HG03280 (cell line): Measurements from ENCODE around the gene CNTN5.
"Not testable (repeated sequence)": the region's sequence is repeated elsewhere in the genome, so short reads cannot be mapped to it uniquely, and the experiment has no call there.

ENCODE experiments used
- ATAC-seq: cut with Tn5 transposase; IDR thresholded peaks from one replicate; pipeline ENCODE4 v1.9.1; 2021; ENCODE audit warnings: mild to moderate bottlenecking, moderate library complexity; ENCODE audit not compliant: unreplicated experiment

CNTN5 gene

GRCh38 chr11:100176456-100176855 is 1155.7 kb downstream of the CNTN5 start:
- ATAC-seq, result no peak

- no peak for ATAC-seq
Measured at GRCh38 chr11:100177651-100178050, 1156.9 kb downstream of the CNTN5 start.

- no peak for ATAC-seq
Measured at GRCh38 chr11:100182350-100182749, 1161.6 kb downstream of the CNTN5 start.

GRCh38 chr11:100182927-100183326 is 1162.2 kb downstream of the CNTN5 start:
- ATAC-seq, result no peak

- no peak for ATAC-seq
Measured at GRCh38 chr11:100185588-100185987, 1164.8 kb downstream of the CNTN5 start.

- no peak for ATAC-seq
Measured at GRCh38 chr11:100188137-100188783, 1167.5 kb downstream of the CNTN5 start.

- ATAC-seq, result no peak
Measured at GRCh38 chr11:100190395-100190794, 1169.6 kb downstream of the CNTN5 start.

GRCh38 chr11:100192181-100192580 is 1171.4 kb downstream of the CNTN5 start:
- ATAC-seq, result no peak

GRCh38 chr11:100203789-100204188 is 1183.0 kb downstream of the CNTN5 start:
- no peak for ATAC-seq

GRCh38 chr11:100205926-100206325 is 1185.2 kb downstream of the CNTN5 start:
- ATAC-seq, result no peak

- no peak for ATAC-seq
Measured at GRCh38 chr11:100208207-100208606, 1187.5 kb downstream of the CNTN5 start.

- no peak for ATAC-seq
Measured at GRCh38 chr11:100214791-100215190, 1194.0 kb downstream of the CNTN5 start.

- no peak for ATAC-seq
Measured at GRCh38 chr11:100220801-100221200, 1200.1 kb downstream of the CNTN5 start.

- ATAC-seq, result no peak
Measured at GRCh38 chr11:100221791-100222190, 1201.0 kb downstream of the CNTN5 start.

- no peak for ATAC-seq
Measured at GRCh38 chr11:100224541-100225034, 1203.8 kb downstream of the CNTN5 start.

- ATAC-seq, result no peak
Measured at GRCh38 chr11:100229086-100229485, 1208.3 kb downstream of the CNTN5 start.

GRCh38 chr11:100232006-100232405 is 1211.3 kb downstream of the CNTN5 start:
- no peak for ATAC-seq

- ATAC-seq, result no peak
Measured at GRCh38 chr11:100235085-100235484, 1214.3 kb downstream of the CNTN5 start.

- ATAC-seq, result no peak
Measured at GRCh38 chr11:100240025-100240539, 1219.3 kb downstream of the CNTN5 start.

- ATAC-seq, result no peak
Measured at GRCh38 chr11:100247704-100248103, 1227.0 kb downstream of the CNTN5 start.

GRCh38 chr11:100257238-100257803 is 1236.6 kb downstream of the CNTN5 start:
- ATAC-seq, result not testable (repeated sequence)

GRCh38 chr11:100269516-100269915 is 1248.8 kb downstream of the CNTN5 start:
- no peak for ATAC-seq
